Measurements from ENCODE around the gene RAB33B.

DNA sequence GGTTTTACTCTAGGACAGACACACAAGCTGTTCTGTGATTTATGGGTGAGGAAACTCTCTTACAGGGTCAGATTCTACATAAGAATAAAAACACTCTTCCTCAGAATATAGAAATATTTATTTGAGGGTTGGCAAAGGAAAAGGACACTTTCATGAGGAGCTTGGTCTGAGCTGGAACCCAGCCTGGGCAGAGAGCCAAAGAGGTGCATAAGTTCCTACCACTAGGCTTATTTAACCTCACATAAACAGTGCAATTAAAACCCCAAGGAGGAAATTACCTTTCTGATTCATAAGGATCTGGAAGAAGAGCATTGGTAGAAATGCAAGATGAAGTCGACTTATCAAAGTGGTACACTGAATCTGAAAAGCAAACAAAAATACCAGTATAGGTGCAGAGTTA, 69.2 kb downstream of the RAB33B start:
- TF ChIP-seq, protein P1, sequence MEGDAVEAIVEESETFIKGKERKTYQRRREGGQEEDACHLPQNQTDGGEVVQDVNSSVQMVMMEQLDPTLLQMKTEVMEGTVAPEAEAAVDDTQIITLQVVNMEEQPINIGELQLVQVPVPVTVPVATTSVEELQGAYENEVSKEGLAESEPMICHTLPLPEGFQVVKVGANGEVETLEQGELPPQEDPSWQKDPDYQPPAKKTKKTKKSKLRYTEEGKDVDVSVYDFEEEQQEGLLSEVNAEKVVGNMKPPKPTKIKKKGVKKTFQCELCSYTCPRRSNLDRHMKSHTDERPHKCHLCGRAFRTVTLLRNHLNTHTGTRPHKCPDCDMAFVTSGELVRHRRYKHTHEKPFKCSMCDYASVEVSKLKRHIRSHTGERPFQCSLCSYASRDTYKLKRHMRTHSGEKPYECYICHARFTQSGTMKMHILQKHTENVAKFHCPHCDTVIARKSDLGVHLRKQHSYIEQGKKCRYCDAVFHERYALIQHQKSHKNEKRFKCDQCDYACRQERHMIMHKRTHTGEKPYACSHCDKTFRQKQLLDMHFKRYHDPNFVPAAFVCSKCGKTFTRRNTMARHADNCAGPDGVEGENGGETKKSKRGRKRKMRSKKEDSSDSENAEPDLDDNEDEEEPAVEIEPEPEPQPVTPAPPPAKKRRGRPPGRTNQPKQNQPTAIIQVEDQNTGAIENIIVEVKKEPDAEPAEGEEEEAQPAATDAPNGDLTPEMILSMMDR (IDR thresholded peaks at IDR 0.05; ENCODE audit: low read depth, low read length) = no peak
- no peak for TF ChIP-seq EZH2phosphoT487 (IDR thresholded peaks at IDR 0.05; ENCODE audit: low read depth)

Measured in OCI-LY3 (cell line).